Frontal cortex (tissue), 4 donors: ENCODE measurements around the gene TRIM62. TPM values are rescaled to one million over a fixed set of nuclear protein-coding genes. Genes with fewer than 3 reads are reported as not detected.
A peak's percentile ranks its signal among the peaks of the same experiment; 100 is the strongest.

ENCODE experiments used
- DNase-seq, 2 donors: peaks; one replicate each; pipeline ENCODE4 v3.0.0; 2012; ENCODE audit warnings: low spot score in 2 of 2
- FAIRE-seq: peaks from 2 replicates; lab custom pipeline; 2012; peaks lifted over from hg19 to GRCh38; lab: Jason Lieb, UNC
- total RNA-seq: library from RNA; depleted of rRNA; stranded (reverse); fragments of >200 nt; gene quantifications from one replicate; pipeline ENCODE4 v1.2.3, GENCODE V29; 2014
- donor health status: control.
- donor health status: control.
- donor health status: control.

TRIM62 gene
- total RNA-seq, 1 donor from 2014 or later, result 3.3 TPM

DNA sequence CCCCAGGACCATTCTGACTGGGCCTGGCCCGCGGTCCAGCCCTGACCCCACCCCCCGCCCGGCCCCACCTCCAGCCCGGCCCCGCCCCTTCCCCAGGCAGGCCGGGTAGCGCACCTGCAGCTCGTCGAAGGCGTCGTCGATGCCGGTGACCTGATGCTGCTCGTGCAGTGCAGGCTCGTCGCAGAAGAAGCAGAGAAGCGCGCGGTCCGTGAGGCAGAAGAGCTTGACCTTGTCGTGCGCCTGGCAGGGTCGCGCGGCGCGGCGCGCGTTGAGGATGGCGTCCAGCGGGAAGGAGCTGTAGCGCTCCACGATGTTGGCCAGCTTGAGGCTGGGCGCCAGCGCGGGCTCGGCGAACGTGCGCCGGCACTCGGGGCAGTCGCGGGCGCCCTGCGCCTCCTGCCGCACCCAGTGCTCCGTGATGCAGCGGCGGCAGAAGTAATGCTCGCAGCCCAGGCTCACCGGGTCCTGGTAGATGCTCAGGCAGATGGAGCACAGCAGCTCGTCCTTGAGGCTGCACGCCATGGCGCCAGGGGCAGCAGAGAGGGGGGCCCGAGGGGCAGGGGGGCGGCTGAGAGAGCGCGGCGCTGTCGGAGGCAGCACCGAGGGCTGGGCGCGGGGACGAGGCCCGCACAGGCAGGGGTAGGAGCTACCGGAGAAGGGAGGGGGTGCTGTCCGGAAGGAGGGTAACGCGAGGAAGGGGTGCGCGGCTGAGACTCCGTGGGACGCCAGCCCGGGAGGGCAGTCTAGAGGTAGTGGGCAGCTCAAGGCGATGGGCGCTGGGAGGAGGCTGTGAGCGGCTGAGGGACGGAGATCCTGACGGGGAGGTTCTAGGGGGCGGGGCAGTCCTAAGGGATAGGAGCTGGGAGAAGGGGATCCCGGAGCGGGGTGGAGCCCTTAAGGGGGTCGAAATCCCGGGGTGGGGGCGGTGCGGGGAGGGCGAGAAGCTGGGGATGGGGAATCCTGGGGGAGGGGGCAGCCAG lies 642 bp downstream of the TRIM62 start:
- no peak for FAIRE-seq
- DNase-seq, result peak; percentile 93 to 94

DNA sequence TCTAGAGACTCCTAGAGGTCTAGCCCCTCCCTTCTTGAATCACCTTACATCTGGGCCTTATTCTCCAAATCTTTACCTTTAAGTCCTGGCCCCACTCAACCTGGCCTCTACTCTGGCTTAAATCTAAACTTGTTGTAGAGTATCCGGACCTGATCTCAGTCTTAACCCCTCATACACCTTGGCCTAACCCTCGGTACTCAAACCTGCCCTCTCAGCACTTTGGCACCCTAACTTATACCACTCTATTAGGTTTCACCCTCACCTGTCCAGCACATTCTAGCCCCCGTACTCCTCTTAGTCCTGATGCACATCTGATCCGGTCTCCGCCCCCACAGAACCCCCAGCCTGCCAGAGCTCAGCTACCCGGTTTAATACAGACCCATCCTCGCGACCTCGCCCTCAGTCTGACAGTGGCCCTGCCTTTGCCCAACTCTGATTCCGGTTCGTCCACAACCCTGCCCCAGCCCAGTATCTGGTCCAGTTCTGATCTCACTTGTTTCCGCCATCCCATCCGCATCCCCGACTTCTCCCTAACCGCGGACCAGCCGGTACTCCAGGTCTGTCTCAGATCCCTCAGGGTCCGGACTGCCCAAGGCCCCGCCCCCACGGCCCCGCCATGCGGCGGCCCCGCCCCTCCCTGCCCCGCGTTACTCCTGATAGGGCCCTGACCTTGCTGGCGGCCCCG lies 1.5 kb downstream of the TRIM62 start:
- no peak for DNase-seq
- no peak for FAIRE-seq

DNA sequence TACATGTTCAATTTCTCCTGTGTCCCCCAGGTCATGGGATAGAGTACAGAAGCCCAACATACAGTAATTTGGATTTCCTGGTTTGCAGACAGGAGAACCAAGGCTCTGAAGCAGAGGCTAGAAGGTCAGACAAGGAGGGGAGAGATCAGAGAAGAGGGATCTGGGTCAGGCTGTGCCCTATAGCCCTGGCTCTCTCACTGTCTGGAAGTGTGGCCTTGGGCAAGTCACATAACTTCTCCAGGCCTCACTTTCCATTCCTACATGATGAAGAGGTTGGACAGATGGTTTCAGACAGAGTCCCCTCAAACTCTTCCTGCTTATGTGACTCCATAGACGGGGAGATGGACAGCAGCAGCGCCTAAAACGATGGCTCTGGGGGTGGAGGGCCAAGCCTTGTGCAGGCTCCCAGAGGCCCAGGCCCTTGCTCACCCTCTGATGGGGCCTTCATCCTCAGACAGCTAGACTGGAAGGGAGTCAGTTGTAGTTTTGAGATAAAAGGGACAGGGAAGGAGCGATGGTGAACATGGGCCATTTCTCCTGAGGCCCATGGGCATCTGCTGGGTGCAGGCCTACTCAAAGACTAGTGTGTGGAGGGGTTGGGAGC lies 2.9 kb downstream of the TRIM62 start:
- no peak for FAIRE-seq

DNA sequence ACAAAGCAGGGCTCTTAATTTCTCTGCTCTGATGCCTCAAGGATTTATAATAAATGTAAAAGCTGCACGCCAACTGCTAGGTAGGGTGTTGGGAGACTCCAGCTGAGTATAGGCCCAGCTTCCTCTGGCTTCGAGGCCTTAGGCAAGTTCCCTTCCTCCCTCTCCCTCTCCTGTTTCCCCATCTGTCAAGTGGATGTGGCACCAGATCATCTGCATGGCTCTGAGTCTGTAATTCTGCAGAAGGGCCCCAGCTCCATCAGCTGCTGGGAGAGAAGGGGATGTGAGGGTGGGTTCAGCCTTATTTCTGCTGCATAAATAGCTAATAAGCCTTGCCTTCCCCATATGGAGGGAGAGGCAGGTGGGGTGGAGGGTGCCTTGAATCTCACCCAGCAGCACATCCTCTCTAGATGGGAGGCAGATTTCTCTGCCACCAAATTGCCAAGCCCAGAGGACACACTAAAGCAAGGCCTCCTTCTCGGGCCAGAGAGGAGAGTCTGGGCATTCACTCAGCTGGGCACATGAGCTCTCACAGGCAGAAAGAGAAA lies 3.8 kb downstream of the TRIM62 start:
- no peak for FAIRE-seq
- no peak for DNase-seq

More for the DNA sequence above, 2.9 kb downstream of the TRIM62 start:
- no peak for DNase-seq

DNA sequence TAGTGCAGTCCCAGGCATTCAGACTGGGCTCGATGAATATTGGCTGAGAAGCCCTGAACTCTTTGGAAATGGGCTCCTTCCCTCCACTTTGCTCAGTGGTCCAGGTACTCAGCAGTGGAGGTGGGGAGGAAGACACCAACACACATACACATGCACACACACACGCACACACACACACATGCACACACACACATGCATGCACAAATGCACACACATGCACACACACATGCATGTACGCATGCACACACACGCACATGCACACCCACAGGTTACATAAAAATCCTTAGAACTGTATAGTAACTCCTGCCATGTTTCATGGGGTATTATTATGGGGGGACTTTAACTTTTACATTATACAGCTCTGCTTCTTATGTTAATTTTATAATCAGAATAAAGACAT lies 5.0 kb downstream of the TRIM62 start:
- DNase-seq, result no peak
- no peak for FAIRE-seq

DNA sequence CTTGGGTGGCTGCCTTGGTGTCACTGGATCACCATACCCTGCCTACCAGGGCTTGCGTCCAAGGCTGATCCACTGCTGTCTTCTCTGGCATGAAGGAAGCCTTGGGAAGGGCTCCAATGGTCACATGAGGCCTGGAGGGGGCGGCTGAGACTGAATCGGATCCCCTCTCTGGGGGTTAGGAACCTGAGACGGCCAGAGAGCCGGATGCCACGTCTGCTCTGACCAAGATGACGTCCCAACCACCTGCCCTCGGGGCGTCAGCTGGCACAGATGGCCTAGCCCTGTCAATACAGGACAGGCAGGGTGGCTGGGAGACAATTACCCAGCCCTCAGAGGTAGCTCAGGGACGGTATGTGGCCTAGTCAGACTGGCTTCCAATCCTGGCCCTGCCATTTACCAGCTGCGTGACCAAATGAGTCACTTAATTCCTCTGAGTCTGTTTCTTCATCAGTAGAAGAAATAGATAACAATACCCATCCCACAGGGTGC lies 5.4 kb downstream of the TRIM62 start:
- FAIRE-seq, result no peak
- DNase-seq, result no peak

DNA sequence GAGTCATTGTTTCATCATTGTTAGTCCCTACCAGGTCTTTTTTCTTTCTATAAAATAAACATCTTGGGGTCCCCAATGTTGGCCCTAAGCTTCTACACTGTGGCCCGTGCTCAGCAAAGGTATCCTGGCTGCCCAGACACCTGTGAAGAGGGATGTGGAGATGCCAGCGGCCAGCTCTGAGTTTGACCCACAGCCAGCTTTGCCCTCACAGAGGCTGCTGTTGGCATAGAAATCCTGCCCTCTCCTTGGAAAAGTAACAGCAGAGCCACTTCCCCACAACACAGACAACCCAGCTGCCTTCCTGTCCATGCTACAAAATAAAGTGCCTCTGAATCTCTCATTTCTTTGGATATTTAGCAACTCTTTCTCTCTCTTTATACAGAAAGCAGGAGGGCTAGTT lies 6.0 kb downstream of the TRIM62 start:
- DNase-seq, result no peak
- FAIRE-seq, result no peak

DNA sequence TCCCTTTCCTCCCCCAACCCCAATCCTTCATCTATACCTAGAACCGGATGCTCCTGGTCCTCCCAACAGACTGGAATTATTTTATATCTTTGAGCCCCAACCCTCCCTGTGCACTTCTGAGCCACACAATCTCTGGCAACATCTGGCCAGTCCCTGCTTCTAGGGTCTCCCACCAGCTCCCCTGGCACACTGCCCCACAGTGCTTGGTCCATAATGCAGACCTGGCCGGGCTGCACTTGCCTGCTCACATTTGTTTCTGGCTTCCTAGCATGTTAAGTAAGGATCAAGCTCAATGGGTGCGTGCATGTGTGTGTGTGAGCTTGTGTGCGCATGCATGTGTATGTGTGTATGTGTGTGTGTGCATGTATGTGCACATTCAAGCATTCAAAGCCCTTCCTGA lies 8.8 kb downstream of the TRIM62 start:
- FAIRE-seq (no peak), DNase-seq (no peak)

DNA sequence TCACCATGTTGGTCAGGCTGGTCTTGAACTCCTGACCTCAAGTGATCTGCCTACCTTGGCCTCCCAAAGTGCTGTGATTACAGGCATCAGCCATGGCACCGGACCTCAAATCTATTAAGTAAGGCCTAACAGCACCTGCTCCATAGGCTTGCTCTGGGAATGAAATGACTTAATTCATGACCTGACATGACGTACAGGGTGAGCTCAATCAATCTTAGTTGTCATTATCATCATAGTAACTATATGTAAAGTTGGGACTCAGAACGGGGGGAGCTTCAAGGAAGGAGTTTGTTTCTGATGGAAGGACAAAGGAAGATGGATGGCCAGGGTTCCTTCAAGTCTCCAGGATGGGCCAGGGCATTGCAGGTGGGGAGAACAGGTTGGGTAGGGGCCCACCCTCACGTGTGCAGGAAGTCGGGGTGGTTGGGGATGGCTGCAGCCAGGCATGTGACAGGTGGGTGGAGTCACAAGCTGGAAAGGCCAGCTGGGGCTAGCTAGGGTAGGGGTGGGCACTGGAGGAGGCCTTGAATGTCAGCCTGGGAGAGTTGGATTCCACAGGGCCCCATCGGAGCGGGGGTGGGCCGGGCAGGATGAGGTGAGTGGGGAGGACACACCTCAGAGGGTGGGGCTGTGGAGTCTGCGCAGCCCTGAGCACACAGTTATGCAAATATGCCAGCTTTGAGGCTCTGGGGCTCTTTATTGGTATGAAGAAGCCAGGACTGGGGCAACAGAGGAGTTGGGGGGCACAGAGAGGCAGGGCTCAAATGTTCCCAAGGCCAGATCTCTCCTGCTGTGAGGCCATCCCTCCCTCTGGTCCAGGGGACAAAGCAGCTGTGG lies 9.6 kb downstream of the TRIM62 start:
- no peak for DNase-seq
- no peak for FAIRE-seq

DNA sequence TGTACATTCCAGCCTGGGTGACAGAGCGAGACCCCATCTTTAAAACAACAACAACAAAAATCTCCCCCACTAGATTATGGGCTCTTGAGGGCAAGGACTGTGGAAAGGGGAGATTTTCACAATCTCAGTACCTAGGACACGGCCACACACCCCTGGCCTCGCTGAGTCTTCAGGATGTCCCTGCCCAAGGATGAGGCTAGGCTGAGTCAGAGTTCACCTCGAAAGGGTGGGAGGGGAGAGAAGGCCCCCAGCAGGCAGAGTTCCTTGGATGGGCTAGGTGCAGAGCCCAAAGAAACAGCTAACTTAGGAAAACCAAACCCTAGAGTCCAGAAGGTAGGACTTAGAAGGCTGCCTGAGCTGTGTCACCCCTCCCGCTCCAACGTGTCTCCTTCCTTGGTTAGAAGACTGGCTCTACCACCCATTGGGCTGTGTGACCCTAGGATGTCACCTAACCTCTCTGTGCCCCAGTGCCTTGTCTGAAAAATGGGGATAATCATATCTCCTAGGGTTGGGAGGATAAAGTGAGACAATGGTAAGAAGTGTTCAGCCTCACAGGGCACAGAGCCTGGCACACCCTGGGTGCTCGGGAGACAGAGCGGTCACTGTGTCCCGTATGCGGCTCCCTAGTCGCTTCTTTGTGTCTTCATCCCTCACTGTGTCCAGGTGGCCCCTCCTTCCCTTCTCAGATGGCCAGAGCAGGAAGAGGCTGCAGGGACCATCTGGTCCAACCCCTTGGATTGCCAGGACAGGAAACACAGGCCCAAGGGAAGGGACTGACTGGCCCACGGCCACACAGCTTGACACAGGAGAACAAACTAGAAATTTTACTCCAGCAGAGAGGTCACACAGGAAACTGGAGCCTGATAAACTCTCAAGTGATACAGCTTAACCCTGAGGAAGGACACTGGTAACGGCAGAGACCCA lies 11.2 kb downstream of the TRIM62 start:
- FAIRE-seq, result no peak
- DNase-seq, result no peak

DNA sequence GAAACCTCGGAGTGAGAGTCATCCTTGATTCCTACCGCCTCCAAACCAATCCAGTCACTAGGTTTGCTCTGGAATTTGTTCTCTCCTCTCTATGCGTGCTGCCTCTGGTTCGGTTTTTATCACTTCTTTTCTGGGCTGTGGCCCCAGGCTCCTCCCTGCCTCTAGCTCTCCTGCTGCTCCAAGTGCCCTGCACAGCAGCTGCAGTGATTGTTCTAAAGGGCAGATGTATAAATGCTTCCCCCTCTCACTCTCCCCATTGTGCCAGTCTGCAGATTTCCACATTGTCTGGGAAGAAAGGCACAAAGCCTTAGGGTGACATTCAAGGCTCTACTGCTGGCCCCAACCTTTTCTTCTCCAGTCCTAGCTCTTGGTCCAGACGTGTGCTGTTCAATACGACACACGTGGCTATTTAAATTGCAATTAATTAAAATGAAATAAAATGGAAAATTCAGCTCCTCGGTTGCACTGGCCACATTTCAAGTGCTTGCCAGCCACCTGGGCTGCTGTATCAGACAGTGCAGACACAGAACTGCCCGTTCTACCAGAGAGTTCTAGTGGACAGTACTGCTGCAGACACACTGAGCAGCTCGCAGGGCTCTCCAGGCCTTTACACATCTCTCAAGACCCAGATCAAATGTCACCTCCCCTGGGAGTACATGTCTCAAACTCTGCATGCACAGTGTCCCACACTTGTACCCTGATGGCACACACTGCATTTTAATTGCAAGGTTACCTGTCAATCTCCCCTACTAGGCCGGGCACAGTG lies 12.4 kb downstream of the TRIM62 start:
- no peak for FAIRE-seq
- DNase-seq, result peak in 1 of 2 donors; percentile 56

DNA sequence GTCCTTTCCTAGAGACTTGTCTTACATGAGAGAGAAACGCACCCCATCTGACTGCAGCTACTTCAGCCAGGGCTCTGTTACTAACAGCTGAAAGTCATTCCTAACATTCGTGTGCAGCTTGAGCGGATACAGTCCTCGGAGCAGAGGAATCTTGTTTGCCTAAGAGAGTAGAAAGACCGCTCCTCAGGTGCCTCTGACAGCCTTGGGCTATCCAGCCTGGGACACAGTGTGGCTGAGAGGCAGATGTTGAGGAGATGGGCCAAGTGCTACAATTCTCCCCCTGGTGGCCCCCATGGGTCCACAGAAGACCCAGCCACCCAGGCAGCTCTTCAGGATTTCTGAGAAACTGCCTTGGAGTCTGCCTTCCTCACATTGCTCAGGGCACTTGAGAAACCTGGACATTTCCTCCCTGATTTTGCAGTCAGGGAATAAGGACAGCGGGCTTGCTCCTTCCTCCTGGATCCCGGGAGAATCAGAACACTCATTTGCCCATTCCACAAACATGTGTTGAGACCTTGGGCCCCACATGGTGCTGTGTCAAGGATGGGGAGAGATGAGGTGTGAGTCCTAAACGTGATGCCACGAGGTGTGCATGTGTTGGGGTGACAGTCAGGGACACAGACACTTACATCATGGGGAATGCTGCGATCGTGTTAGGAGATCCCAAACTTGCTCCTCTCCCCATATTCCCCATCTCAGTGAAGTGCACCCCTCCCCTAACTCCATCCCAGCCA lies 13.1 kb downstream of the TRIM62 start:
- no peak for FAIRE-seq
- DNase-seq, result no peak

DNA sequence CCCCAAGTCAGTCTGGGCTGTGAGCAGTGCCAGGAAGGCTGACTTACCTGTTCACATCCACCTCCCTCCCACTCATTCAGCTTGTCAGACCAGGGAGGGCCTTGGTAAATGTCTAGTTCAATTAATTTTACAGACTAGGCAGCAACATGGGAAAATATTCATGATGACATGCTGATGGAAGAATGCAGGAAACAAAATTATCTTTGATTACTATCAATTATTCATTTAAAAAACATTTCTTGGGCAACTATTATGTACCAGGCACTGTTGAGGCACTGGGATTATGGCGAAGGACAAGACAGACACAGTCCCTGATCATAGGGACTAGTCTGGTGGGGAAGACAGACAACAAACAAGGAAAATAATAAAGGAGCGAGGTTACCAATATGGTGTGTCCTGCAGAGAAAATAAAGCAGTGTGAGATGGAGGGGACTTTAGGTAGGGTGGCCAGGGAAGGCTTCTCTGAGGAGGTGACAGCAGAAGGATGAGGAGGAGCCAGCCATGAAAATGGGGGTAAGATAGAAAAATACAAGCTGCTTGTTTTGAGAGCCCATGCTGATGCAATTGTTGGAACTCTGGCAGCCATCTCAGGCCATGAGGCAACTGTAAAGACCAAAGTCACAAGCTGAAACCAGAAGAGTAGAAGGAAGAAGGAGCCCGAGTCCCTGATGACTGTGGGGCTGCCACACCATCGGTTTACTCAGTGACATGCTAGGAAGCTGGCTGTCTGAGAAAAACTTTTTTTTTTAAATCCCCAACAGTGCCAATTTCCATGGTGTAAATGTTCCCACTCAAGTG lies 14.0 kb downstream of the TRIM62 start:
- DNase-seq (no peak), FAIRE-seq (no peak)

DNA sequence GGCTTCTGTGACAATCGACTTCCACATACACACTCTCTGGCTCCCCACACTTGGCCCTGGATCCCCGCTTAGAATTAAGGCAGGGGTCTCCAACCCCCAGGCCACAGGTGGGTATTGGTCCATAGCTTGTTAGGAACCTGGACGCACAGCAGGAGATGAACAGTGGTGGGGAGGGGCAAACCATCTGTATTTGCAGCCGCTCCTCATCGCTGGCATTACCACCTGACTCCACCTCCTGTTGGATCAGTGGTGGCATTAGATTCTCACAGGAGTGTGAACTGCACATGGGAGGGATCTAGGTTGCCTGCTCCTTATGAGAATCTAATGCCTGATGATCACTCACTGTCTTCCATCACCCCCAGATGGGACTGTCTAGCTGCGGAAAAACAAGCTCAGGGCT lies 16.0 kb downstream of the TRIM62 start:
- DNase-seq (no peak), FAIRE-seq (no peak)

DNA sequence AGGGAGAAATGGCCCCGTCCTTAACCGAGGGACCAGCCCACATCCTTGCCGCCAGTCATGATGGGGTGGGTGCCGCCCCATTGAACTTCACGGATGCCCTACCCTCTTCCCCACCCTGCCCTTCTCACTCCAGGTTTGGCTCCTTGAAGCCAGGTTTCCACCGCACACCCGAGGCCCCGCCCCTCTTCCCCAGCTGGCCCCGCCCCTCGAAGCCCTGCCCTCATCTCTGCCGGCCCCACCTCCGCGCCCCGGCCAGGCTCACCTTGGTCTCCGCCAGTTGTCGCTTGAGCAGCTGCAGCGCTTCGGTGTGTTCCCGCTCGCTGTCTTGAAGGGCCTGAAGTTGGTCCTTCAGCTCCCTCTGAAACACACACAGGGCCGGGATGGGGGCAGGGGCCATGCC lies 16.6 kb downstream of the TRIM62 start:
- no peak for FAIRE-seq
- no peak for DNase-seq
